Stimulated activated CD8-positive, alpha-beta memory T cell treated with anti-CD3 and anti-CD28 coated beads, Interleukin-2, amount 100 ng/mL, for 48 hours (primary cell): Measurements from ENCODE around the gene UBE2QL1.

Experiments
- DNase-seq, 2 donors: peaks; one replicate each; pipeline ENCODE4 v3.0.0-alpha.2; 2020; ENCODE audit warnings: low read depth in 2 of 2

Gene UBE2QL1

GRCh38 chr5:6476313-6476661 lies 27.6 kb downstream of the UBE2QL1 start:
- DNase-seq = no peak

GRCh38 chr5:6478793-6479192 lies 30.1 kb downstream of the UBE2QL1 start:
- no peak for DNase-seq

GRCh38 chr5:6480133-6481051 lies 31.7 kb downstream of the UBE2QL1 start:
- no peak for DNase-seq

- DNase-seq = no peak
These were observed 34.1 kb downstream of the UBE2QL1 start for GRCh38 chr5:6482735-6483134.

GRCh38 chr5:6483880-6484382 lies 35.3 kb downstream of the UBE2QL1 start:
- no peak for DNase-seq

GRCh38 chr5:6484446-6484845 lies 35.8 kb downstream of the UBE2QL1 start:
- DNase-seq = no peak

- DNase-seq = no peak
These were observed 36.2 kb downstream of the UBE2QL1 start for GRCh38 chr5:6484899-6485298.

GRCh38 chr5:6485441-6485840 lies 36.8 kb downstream of the UBE2QL1 start:
- no peak for DNase-seq

GRCh38 chr5:6486074-6486473 lies 37.4 kb downstream of the UBE2QL1 start:
- no peak for DNase-seq

GRCh38 chr5:6487081-6487480 lies 38.4 kb downstream of the UBE2QL1 start:
- DNase-seq = no peak

GRCh38 chr5:6488021-6488420 lies 39.4 kb downstream of the UBE2QL1 start:
- DNase-seq = no peak

GRCh38 chr5:6489643-6490185 lies 41.1 kb downstream of the UBE2QL1 start:
- DNase-seq = no peak

- no peak for DNase-seq
These were observed 41.6 kb downstream of the UBE2QL1 start for GRCh38 chr5:6490246-6490645.

- no peak for DNase-seq
These were observed 42.0 kb downstream of the UBE2QL1 start for GRCh38 chr5:6490693-6491092.

GRCh38 chr5:6491196-6491918 lies 42.7 kb downstream of the UBE2QL1 start:
- DNase-seq = no peak

- no peak for DNase-seq
These were observed 43.2 kb downstream of the UBE2QL1 start for GRCh38 chr5:6491919-6492290.

- DNase-seq = no peak
These were observed 44.3 kb downstream of the UBE2QL1 start for GRCh38 chr5:6492934-6493333.

GRCh38 chr5:6493681-6494454 lies 45.2 kb downstream of the UBE2QL1 start:
- DNase-seq = no peak

- DNase-seq = no peak
These were observed 46.3 kb downstream of the UBE2QL1 start for GRCh38 chr5:6494939-6495338.

GRCh38 chr5:6495433-6496206 lies 47.0 kb downstream of the UBE2QL1 start:
- DNase-seq = no peak

GRCh38 chr5:6496207-6496584 lies 47.5 kb downstream of the UBE2QL1 start:
- no peak for DNase-seq
